GM06990 (cell line): ENCODE data around the gene MANBA.

Source experiments
- DNase-seq: peaks from one replicate; pipeline ENCODE4 v3.0.0-alpha.2; 2011; ENCODE audit not compliant: insufficient read length; ENCODE audit errors: extremely low read depth
- H3K27me3 ChIP-seq: replicated peaks from 2 replicates; pipeline ENCODE4 v1.6.0; 2011; ENCODE audit warnings: low read length; ENCODE audit not compliant: control insufficient read depth, insufficient read depth
- H3K36me3 ChIP-seq: 2 replicates; pipeline ENCODE4 v1.5.1; 2011; ENCODE audit warnings: low read length; ENCODE audit not compliant: control insufficient read depth, insufficient read depth
- H3K4me3 ChIP-seq: replicated peaks from 2 replicates; pipeline ENCODE4 v1.5.1; 2011; ENCODE audit warnings: low read depth, mild to moderate bottlenecking, control low read depth, low read length
- TF ChIP-seq, protein P1 (sequence below): IDR thresholded peaks from 2 replicates; pipeline ENCODE4 v1.5.1; 2011; ENCODE audit warnings: low read length, control low read depth, mild to moderate bottlenecking, inconsistent platforms; ENCODE audit not compliant: insufficient read depth, poor library complexity, severe bottlenecking

MANBA gene

DNA sequence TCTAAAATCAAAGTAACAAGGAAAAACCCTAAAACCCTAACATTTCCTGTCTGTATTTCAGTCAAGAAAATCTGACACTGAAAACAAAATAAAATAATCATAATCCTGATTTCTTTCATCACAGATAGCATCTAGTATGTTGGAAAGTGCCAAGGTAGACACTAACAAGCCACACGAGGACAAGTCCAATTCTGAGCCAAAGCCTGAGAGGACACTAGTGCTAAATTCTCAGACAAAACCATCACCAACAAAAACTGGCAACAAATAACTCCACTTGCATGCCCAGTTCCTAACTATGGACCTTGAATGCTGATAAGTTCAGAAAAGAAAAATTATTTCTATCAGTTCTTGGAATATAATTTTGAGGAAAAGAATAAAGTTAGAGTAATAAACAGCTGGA is 113.7 kb downstream of the MANBA start:
- no peaks in the 10 kb centered on the region for H3K27me3 ChIP-seq
- DNase-seq, result no peak
- TF ChIP-seq, protein P1, sequence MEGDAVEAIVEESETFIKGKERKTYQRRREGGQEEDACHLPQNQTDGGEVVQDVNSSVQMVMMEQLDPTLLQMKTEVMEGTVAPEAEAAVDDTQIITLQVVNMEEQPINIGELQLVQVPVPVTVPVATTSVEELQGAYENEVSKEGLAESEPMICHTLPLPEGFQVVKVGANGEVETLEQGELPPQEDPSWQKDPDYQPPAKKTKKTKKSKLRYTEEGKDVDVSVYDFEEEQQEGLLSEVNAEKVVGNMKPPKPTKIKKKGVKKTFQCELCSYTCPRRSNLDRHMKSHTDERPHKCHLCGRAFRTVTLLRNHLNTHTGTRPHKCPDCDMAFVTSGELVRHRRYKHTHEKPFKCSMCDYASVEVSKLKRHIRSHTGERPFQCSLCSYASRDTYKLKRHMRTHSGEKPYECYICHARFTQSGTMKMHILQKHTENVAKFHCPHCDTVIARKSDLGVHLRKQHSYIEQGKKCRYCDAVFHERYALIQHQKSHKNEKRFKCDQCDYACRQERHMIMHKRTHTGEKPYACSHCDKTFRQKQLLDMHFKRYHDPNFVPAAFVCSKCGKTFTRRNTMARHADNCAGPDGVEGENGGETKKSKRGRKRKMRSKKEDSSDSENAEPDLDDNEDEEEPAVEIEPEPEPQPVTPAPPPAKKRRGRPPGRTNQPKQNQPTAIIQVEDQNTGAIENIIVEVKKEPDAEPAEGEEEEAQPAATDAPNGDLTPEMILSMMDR, result no peak
- H3K36me3 ChIP-seq, result no peaks in the 10 kb centered on the region; the same call in none of the 2 replicates
- H3K4me3 ChIP-seq, result no peak overlapping the region

DNA sequence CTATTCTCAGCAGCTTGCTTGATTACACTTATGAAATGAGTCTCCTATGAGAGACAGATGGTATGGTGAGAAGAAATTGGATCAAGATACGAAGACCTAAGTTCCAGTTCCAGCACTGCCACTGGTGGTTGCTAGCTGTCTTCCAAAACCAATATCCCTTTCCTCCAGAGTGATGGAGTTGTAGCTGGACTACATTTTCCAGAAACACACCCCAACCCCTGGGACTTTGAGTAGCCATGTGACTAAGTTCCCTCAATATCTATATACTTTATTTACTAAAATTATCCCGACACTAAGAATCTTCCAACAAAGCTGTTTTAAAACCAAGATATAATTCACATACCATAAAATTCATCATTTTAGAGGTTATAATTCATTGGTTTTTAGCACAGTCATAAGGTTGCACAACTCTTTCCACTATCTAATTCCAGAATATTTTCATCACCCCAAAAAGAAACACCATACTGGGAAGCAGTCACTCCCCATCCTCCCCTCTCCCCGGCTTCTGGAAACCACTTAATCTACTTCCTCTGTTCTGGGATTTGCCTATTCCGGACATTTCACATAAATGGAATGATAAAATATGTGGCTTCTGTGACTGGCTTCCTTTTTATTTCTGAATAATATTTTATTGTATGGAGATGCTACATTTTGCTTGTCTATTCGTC is 118.0 kb downstream of the MANBA start:
- H3K27me3 ChIP-seq, result no peaks in the 10 kb centered on the region
- no peak overlapping the region for H3K4me3 ChIP-seq
- DNase-seq, result no peak
- TF ChIP-seq, protein P1, result no peak
- peaks cover 10% of the 10 kb centered on the region for H3K36me3 ChIP-seq

DNA sequence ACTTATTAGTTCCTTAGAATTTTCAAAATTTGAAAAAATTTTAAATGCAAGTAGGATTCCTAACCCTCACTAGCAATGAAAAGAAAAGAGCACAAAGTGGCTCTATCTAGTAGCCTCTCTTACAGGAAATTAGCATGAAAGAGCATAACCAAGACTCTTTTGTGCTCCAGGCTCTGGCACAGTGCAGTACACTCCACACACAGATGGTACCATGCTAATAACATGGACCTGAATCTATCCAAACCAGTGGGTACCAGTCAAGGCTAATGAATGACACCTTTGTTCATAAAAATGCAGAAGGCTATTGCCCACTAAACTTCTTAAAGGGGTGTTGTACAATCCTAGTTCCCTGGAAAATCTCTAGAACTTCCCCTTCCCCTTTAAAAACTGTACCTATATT is 119.0 kb downstream of the MANBA start:
- TF ChIP-seq, protein P1, result no peak
- no peaks in the 10 kb centered on the region for H3K27me3 ChIP-seq

DNA sequence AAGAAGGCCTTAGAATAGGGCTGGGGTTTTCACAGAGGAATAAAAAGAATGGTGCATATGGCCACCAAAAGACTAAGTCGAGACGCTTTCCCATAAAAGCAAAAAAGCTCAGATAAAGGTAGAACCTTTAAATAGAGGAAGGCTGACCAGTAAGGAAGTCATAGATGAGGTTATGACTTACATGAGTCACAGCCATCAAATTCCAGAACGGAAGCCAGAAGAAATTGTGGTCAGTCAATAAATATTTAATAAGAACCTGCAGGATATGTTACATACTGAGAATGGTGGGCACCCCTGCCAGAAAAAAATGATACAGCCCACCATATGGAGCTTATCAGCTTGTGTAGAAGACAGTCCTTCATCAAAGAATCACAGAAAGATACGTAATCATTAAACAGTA is 120.1 kb downstream of the MANBA start:
- DNase-seq, result no peak
- TF ChIP-seq, protein P1, result no peak
- peaks cover 11% of the 10 kb centered on the region for H3K36me3 ChIP-seq
- no peaks in the 10 kb centered on the region for H3K27me3 ChIP-seq
- no peak overlapping the region for H3K4me3 ChIP-seq

More for the DNA sequence above, 119.0 kb downstream of the MANBA start:
- no peak for DNase-seq
- Histone ChIP-seq H3K4me3 (no peak overlapping the region), H3K36me3 (peaks cover 10% of the 10 kb centered on the region)

DNA sequence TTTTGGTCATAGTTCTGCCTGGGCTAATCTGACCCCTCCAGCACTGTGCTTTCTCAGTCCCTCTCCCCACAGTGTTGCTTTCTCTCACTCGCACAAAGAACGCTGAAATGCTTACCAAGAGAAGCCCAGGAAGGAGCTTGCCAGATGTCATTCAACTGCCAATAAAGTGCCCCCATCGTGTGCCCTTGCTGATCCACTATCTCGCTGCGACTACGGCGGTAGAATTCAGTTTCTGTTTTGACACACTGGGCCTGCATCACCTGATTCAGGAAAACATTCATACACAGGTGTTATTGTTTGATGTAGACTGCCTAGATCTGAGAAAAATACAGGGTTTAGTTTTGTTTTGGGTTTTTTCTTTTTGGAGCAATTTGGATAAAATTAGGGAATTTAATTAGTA is 121.2 kb downstream of the MANBA start:
- H3K27me3 ChIP-seq, result no peaks in the 10 kb centered on the region
- TF ChIP-seq, protein P1, result no peak
- H3K4me3 ChIP-seq, result no peak overlapping the region
- H3K36me3 ChIP-seq, result peaks cover 13% of the 10 kb centered on the region
- no peak for DNase-seq

DNA sequence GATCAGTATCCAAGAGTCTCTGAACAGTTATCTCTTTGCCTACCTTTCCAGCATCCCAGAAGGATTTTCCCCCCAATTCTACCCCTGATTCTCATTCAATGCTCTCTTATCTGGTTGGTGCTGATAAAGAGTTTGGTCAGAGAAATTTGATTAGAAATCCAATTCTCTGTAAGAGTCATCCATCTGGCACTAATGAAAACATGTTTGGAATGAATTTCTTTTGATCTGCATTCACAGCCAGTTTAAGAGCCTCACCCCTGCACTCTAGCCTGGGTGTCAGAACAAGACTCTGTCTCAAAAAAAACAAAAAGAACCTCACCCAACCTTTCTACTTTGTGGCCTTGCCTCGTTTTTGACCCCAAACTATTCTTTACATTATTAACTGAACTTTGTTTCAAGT is 122.1 kb downstream of the MANBA start:
- H3K27me3 ChIP-seq, result no peaks in the 10 kb centered on the region
- peaks cover 16% of the 10 kb centered on the region for H3K36me3 ChIP-seq
- DNase-seq, result no peak
- no peak overlapping the region for H3K4me3 ChIP-seq
- TF ChIP-seq, protein P1, result no peak
